ENCODE measurements around the gene MAGI2. TPM values are rescaled to one million over a fixed set of nuclear protein-coding genes. Genes with fewer than 3 reads are reported as not detected.

The MAGI2 gene
- total and polyA plus RNA-seq, 2 experiments from 2014 or later, result 10.4 to 26.4 TPM

GRCh38 chr7:78092331-78092730 is 1361.1 kb downstream of the MAGI2 start:
- no peak for ATAC-seq

More at GRCh38 chr7:78092331-78092730, 1361.1 kb downstream of the MAGI2 start:
- H3K27me3 Mint-ChIP-seq (ENCODE audit: insufficient read depth, low read depth, poor library complexity), result no peaks in the 10 kb centered on the region
- Histone ChIP-seq H3K9me2 (ENCODE audit: insufficient read depth) (no peaks in the 10 kb centered on the region), H3F3A (replicated peaks; ENCODE audit: low read depth) (no peaks in the 10 kb centered on the region; the same call in 1 of the 2 replicates), H3K27ac (ENCODE audit: low read depth) (no peak overlapping the region), H4K20me1 (replicated peaks; ENCODE audit: insufficient read depth) (no peaks in the 10 kb centered on the region), H3K4me3 (no peak overlapping the region), H3K4me1 (ENCODE audit: insufficient read depth) (no peaks in the 10 kb centered on the region; the same call in 1 of the 2 replicates), H3K27me3 (ENCODE audit: insufficient read depth) (no peaks in the 10 kb centered on the region), H3K79me2 (replicated peaks; ENCODE audit: insufficient read depth) (no peaks in the 10 kb centered on the region), H2AFZ (no peak overlapping the region), H3K36me3 (ENCODE audit: insufficient read depth) (no peaks in the 10 kb centered on the region), H3K4me2 (no peak overlapping the region)
- no peak for TF ChIP-seq EZH2phosphoT487 (IDR thresholded peaks at IDR 0.05; ENCODE audit: unreplicated experiment)
- no peak for TF ChIP-seq CREB1 (CRISPR knock-in tag; IDR thresholded peaks at IDR 0.05; ENCODE audit: low read depth)
- TF ChIP-seq ETS1 (IDR thresholded peaks at IDR 0.05), result no peak
- TF ChIP-seq EZH2 (IDR thresholded peaks at IDR 0.05; ENCODE audit: low read depth, unreplicated experiment), result no peak
- no peak for TF ChIP-seq CTCF (conservative IDR thresholded peaks at IDR 0.05; ENCODE audit: low read depth in 2 of 2)
- TF ChIP-seq POLR2AphosphoS5 (IDR thresholded peaks at IDR 0.05; ENCODE audit: low read depth), result no peak
- TF ChIP-seq REST (IDR thresholded peaks at IDR 0.05; ENCODE audit: unreplicated experiment), result no peak
- H3K27ac Mint-ChIP-seq, result no peak overlapping the region
- H3K36me3 Mint-ChIP-seq (ENCODE audit: low read depth), result no peaks in the 10 kb centered on the region
- DNase-seq (ENCODE audit: low spot score), result no peak
- no peak overlapping the region for H3K4me3 Mint-ChIP-seq
- H3K4me1 Mint-ChIP-seq, result no peaks in the 10 kb centered on the region
- H3K9me3 Mint-ChIP-seq, result no peaks in the 10 kb centered on the region; the same call in 2 of the 3 replicates
